Measurements from ENCODE around the gene IFT74.

Gene IFT74

DNA sequence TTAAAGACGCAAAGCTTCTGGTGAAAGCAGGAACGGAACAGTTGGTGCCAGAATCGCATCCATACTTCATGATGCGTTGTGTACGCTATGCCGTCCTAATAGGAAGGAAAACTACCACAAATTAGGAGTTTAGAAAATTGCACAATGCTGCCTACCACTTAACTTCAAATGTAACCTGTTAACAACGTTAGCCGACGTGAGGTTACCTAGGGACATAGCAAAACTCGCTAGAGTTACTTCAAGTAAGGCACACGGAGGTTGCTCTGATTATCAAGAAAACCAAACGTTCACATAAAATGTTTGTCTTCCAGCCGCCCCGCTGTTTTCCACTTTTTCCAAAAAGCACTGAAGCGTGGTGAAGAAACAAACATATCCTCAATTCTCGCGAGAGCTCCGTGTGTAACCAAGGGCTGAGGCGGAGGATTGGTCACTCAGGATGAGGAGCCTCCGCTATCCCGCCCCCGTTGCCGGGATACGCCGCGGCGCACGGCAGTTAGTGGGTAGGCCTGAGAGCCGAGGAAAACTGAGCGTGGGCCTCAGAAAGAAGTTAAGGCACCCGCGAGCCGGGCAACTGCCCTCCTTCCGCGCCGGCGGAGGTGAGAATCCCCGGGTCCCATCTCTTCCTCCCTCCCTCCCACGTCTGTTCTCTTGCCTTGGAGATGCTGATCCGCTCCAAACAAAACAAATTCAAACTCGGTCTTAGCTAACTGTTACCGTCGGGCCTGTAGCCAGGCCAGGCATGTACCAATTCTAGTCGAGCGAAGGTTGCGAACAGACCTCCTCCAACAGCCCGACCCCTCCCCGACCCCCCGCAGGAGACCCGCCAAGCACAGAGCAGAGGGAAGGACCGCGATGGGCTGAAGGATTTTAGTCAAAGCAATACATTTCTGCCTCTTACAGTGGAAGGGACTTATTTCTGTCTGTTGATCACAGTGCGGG lies at the start of gene IFT74:
TSS of gene IFT74 (plus strand) at position 492 of the 939 bp plus-strand sequence. CDS start 5,556 bp downstream, outside the sequence.
- peak; percentile 100 for DNase-seq (ENCODE audit: low spot score)
- FAIRE-seq = peak; percentile 92

DNA sequence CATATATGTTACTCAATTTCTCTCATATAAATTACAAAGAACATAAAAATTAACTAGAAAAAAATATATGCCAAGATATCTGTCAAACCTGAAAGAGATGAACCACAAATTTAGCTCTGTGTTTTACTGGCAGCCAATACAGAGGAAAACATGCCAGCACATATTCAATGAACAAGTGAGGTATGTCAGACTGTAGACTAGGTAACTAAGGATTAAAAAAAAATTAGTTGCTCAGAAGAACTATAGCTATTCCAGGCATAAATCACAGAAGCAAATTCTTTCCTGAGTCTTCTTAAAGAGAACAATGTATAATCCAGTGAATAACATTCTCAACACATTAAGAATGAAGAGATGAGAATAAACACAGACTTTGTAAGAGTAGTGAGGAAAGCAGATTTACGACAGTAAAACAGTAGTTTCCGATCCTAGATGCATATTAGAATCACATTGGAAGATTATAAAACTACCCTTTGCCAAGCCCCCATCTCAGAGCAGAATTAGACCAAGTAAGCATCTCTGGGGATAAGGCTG lies 43.0 kb upstream of the IFT74 start:
- DNase-seq (ENCODE audit: low spot score) (no peak), FAIRE-seq (no peak)

DNA sequence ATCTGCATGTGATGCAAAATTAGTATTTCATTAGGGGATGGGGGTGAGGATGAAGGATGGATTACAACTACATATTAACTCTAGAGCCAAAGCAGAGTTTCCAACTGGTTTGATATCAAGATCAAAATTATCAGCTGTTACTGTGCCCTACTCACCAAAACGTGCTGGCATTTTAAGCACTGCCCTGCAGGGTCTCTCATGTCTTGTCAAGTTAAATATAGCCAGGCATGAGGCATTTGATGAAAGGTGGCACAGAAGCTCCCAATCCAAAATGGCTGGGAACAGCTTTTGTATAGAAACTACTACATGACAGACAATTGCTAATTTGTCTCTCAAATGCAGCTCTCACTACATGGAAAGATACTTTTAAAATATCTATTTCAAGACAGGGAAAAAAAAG lies 36.5 kb upstream of the IFT74 start:
- FAIRE-seq = no peak
- DNase-seq (ENCODE audit: low spot score) = no peak

DNA sequence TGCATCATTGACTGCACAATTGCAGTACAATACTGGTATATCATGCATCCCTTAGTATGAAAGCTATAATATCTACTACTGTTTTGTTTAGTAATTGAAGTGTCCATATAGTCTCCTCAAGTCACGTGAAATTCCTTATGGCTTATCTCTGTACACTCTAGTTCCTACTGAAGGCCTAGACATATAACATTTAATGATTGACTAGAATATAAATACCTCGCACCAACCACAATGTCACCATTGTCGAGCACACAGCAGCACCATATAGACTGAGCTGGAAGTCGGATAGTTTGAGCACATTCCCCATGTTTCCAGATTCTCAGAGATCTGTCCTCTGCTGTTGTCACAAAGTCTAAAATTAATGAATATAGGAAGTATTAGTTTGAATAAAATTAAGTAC lies 30.6 kb upstream of the IFT74 start:
- no peak for FAIRE-seq
- DNase-seq (ENCODE audit: low spot score) = no peak

DNA sequence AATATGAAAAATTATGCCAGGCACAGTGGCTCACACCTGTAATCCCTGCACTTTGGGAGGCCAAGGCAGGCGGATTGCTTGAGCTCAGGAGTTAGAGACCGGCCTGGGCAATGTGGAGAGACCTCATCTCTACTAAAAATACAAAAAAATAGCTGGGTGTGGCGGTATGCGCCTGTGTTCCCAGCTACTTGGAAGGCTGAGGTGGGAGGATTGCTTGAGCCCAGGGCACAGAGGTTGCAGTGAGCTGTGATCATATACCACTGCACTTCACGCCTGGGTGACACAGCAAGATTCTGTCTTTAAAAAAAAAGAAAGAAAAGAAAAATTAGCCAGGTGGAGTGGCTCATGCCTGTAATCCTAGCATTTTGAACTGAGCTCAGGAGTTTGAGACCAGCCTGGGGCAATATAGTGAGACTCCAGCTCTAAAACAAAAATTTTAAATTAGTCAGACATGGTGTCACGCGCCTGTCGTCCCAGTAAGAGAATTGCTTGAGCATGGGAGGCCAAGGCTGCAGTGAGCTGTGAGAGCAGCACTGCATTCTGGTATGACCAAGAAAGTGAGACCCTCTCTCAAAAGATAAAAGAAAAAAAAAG lies 27.2 kb upstream of the IFT74 start:
- DNase-seq (ENCODE audit: low spot score) (no peak), FAIRE-seq (no peak)

DNA sequence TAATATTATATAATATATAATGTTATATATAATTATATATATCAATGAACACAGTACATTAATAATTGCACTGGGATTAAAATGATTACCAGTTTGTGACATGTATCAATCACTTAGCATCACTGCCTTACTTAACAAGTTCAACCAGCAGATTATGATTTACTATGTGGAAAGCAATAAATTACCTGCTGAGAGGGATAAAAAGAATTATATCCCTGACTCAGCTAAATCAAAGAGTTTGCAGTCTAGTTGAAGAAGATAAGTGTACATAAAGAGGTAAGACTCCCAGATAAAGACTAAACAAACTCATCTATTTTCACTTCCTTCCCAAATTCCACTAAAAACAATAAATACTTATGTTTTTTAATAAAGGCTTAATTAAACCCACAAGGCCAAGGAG lies 20.4 kb upstream of the IFT74 start:
- FAIRE-seq = no peak

DNA sequence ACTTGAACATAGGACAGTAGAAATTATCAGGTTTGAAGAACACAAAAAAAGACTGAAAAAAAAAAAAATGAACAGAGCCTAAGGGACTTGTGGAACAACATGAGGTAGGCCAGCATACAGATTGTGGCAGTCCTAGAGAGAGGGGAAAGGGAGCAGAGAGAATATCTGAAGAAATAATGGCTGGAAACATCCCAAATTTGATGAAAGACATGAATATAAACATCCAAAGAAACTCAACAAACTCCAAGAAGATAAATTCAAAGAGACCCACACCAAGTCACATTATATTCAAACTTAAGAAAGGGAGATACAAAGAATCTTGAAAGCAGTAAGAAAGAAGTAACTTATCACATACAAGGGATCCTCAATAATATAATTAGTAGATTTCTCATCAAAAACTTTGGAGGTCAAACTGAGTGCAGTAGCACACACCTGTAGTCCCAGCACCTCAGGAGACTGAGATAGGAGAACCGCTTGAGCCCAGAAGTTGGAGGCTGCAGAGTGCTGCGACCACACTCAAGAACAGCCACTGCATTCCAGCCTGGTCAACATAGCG lies 18.3 kb upstream of the IFT74 start:
- FAIRE-seq (no peak), DNase-seq (ENCODE audit: low spot score) (no peak)

More for the DNA sequence above, 20.4 kb upstream of the IFT74 start:
- no peak for DNase-seq (ENCODE audit: low spot score)

DNA sequence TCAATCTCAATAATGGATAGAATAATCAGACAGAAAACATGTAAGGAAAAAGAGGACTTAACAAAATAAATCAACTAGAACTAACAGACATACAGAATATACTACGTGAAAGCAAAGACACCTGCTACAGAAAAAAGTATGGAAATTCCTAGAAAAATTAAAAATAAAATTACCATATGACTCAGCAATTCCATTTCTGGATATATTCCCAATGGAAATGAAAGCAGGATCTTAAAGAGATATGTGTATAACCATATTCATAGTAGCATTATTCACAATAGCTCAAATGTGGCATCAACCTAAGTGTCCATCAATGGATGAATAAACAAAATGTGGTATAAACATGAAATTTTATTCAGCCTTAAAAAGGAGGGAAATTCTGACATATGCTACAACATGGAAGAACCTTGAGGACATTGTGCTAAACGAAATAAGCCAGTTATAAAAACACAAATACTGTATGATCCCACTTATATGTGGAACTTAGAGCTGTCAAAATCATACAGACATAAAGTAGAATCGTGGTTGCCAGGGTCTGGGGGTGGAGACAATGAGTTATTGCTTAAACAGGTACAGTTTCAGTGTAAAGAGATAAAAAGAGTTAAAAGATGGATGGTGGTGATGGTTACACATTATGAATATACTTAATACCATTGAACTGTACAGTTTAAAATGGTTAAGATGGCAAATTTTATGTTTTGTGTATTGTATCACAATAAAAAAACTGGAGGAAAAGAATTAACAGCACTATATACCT lies 16.1 kb upstream of the IFT74 start:
- DNase-seq (ENCODE audit: low spot score) = no peak
- FAIRE-seq = no peak

DNA sequence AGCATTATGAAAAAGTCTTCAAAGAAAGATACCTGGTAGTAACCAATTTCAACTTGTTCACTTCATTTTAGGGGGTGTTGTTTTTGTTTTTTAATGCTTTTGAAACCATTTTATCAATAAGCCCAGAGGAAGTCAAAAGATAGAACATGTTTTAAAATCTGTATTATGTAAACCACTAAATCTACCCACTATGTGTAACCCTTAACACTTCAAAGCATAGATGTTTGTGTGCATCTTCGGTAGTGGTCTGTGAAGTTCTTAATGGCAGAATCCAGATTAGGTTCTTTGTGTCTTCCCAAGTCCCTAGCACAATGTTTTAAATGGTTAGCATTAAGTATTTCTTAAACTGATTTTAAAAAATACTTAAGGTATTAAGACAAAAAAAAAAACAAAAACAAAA lies 15.4 kb upstream of the IFT74 start:
- FAIRE-seq (no peak), DNase-seq (ENCODE audit: low spot score) (no peak)

DNA sequence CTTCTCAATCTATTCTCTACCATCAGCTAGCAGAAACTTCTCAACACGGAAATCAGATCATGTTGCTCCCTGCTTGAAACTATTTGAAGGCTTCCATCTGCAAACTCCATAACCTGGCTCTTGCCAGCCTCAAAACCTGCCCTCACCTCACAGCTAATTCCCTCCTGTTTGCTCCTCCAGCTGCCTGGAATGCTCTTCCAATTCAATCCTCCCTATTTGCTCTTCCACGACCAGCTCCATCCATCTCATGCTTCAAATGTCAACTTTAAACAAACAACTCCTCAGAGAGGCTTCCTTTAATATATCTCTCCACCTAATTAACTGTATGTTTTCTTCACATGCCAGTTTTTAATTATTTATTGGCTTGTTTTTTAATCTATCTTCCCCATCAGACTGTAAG lies 10.6 kb upstream of the IFT74 start:
- DNase-seq (ENCODE audit: low spot score) (no peak), FAIRE-seq (peak; percentile 5)

DNA sequence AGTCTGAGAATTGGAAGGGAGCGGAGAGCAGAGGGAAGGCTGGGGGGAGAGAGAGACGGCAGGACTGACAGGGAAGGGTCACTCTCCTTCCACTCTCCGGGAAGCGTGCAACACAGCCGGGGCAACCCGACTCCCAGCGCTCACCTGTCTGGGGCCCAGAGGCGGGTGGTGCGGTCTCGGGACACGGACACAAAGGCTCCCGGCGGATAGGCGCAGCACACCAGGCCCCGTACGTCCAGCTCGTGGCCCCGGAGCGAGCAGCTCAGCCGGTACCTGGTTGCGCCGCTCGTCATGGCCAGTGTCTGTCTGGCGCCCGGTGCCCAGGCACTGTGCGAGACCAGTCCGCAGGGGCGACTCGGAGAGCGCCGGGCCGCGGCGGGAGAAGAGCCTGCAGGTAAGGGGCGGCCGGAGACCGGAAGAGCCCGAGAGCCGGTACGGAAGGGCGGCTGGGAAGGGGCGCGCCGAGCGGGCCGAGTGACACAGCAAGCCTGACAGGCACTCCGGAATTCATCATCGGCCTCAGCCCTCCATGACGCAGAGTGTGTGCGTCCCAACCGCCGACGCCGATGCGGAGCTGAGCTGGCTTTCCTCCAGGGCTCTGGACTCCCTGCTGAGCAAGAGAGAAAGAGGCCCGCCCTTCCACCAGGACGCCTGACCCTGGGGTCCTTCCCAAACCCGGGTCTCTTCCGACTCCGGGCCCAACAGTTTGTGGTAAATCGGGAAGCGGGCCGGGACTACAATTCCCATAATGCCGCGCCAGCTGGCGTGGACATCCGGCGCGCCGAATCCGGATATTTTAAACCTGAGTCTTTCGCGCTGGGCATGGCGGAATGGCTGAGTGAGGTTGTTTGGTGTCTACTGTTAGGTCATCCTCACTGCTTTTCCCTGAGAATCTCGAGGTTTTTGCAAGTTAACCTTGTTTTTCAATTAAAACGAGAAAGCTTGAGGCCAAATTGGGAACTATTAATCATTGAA lies 9.2 kb upstream of the IFT74 start, which contains the start of gene PLAA:
TSS of gene PLAA (minus strand) at position 490 of the 975 bp plus-strand sequence. CDS start at position 293, 197 bp downstream.
- DNase-seq (ENCODE audit: low spot score) (peak; percentile 98), FAIRE-seq (peak; percentile 63)

DNA sequence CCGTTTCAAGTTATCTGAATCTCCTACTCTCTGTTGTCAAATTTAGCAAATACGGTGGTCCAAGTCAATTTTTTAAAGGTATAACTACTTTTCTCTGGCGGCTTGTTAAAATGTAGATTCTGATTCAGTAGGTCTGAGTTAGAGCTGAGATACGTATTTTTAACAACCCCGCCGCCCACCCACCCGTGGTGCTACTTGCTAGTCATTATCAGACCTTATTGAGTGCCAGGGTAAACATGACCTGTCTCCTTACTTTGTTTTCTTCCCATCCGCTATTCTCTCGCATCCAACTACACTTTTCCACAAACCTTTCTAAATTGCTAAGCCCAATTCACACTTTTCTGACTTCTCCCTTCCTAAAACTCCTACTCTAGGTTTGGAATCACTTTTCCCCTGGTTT lies 8.5 kb upstream of the IFT74 start:
- FAIRE-seq = no peak
- no peak for DNase-seq (ENCODE audit: low spot score)

DNA sequence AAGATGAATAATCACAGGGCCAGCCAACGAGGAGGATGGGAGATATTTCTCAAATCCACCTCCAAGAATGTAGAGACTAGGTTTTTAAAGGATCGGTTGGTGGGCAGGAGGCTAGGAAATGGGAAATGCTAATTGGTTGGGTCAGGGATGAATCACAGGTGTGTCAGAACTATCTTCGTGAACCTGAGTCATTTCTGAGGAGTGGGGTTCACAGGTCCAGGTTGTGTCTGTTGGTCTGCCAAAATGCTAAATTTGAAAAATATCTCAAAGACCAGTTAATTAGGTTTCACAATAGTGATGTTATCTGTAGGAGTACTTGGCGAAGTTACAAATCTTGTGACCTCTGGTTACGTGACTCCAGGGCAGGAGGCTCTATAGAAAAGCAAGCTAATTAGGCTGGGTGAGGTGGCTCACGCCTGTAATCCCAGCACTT lies 6.6 kb upstream of the IFT74 start:
- FAIRE-seq = no peak
- no peak for DNase-seq (ENCODE audit: low spot score)

DNA sequence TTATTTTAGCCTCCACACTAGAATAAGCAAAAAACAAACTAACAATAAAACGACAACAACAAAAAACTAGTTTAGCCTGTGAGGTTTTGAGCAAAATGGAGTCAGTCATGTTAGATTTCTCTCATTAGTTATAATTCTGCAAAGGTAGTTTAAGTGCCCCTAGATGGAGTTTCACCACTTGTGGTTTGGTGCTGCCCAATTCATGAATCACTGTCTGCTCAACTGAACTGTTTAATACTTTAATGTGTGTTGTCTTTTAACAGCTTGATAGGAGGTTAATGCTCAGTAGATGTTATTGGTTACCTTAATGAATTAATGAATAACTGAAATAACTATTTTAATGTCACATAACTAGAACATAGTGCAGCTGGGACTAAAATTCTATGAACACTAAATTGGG lies 5.7 kb upstream of the IFT74 start:
- no peak for FAIRE-seq

DNA sequence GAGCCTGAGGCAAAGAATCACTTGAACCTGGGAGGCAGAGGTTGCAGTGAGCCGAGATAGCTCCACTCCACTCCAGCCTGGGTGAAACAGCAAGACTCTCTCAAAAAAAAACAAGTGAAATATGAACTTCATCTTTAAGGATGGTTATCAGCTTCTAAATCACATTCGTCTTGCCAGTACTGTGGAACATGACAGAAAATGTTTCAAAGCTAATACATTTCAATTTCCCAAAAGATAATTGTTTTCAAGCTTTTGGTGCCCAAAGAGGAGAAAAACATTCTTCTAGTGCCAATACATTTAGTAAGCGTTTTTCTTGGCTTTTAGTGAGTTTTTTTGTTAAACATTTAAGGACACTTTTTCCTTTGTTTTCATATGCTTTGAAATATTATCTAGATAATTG lies 4.4 kb upstream of the IFT74 start:
- DNase-seq (ENCODE audit: low spot score) = no peak
- FAIRE-seq = no peak

More for the DNA sequence above, 5.7 kb upstream of the IFT74 start:
- no peak for DNase-seq (ENCODE audit: low spot score)

DNA sequence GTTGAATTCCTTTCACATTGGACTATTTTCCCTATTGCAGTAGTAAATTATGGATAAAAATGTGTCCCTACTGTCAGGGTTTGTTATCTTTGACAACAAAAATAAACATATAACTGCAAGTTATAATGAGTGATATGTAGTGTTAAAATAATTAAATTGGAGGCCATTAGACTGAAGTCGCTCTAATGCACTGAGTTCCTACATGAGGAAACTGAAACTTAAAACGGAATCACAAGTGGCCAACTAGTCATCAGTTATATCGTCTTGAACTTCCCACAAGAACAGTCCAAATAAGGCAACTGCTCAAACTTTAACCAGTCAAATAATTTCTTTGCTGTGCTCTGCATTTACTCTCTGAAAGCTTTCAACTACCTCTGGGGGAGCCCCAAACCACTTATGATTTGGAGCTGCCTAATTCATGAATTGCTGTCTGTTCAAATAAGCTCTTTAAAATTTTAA lies 2.1 kb upstream of the IFT74 start:
- no peak for FAIRE-seq
- DNase-seq (ENCODE audit: low spot score) = no peak

DNA sequence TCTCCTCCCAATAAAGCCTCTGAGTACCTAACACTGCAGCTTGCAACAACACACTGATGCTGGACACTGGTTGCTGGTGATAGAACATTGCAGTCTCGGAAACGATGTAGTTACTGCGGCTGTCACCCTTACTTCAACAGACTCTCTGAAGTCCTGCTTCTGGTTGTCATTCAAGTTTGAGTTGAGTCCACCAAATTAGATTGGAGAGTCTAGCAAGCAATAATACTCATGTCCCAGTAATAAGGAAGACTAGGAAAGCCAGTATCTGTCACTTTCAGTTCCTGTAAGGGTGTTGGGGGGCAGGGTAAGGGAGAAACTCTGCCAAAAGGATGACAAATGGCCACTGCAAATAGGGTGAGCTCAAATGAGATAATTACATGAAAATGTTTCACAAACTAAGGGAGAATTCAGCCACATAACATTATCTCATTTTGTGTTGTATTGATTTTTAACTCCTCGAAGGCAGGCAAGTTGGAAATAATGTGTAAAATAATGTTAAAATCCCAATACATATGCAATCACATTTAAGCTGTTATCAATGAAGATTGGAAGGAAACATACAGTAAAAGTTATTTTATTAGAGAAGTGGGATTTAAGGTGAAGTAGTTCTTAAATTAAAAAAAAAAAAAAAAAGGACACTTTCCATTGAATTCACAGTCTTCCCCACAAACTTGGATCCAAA lies 849 bp upstream of the IFT74 start:
- peak; percentile 15 for DNase-seq (ENCODE audit: low spot score)
- no peak for FAIRE-seq

DNA sequence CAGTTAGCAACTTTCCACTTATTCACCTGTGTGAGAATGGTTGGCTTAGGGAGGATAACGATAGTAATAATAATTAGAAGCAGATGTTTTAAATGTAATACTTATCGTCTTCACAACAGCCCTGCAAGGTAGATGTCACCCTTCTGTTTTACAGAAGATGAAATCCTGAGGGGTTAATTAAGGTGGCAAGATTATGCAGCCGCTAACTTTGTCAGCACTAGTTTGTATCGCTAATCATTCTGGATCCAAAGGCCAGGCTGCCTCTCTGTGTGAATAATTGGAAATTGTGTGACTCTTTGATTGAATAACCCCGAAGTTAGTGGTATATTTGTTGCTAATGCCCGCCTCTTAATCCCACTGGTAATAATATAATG lies 635 bp downstream of the IFT74 start:
- FAIRE-seq (peak; percentile 23), DNase-seq (ENCODE audit: low spot score) (no peak)

DNA sequence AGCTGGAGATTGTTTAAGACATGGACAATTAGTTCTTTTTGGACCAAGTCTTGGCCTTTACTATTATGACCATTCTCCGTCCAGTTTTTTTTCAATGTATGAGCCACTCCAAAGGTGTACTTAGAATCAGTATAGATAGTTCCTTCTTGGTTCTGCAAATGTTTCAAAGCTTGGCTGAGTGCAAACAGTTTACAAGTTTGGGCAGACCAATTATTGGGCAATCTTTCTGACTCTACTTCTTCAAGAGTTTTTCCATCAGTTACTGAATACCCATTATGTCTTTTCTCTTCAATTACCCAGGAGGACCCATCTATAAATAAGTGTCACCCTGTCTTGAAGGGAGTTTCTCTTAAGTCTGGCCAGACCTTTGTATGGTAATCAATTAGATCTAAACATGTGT lies 15.5 kb downstream of the IFT74 start:
- DNase-seq (ENCODE audit: low spot score) = no peak
- no peak for FAIRE-seq

Data from urothelium cell line (cell line).